Upper lobe of right lung (tissue), 1 donor: ENCODE data around the gene EVL. TPM values are rescaled to one million over a fixed set of nuclear protein-coding genes. Genes with fewer than 3 reads are reported as not detected.

ENCODE experiments used
- ATAC-seq: fragments of 200-7000 bp; cut with Tn5 transposase; one replicate; pipeline ENCODE4 v1.9.1; 2020; ENCODE audit warnings: mild to moderate bottlenecking, moderate library complexity
- DNase-seq: peaks from one replicate; pipeline ENCODE4 v3.0.0-alpha.2; 2020
- H3K27ac ChIP-seq: fragments of 200-600 bp; one replicate; pipeline ENCODE4 v1.8.0; 2022
- H3K27me3 ChIP-seq: fragments of 200-600 bp; one replicate; pipeline ENCODE4 v1.8.0; 2022; ENCODE audit warnings: mild to moderate bottlenecking
- H3K36me3 ChIP-seq: fragments of 200-600 bp; one replicate; pipeline ENCODE4 v1.8.0; 2022
- H3K4me1 ChIP-seq: fragments of 200-600 bp; one replicate; pipeline ENCODE4 v1.8.0; 2022
- H3K4me3 ChIP-seq: fragments of 200-600 bp; one replicate; pipeline ENCODE4 v1.8.0; 2022; ENCODE audit warnings: mild to moderate bottlenecking
- H3K9me3 ChIP-seq: fragments of 200-600 bp; one replicate; pipeline ENCODE4 v1.8.0; 2022
- CTCF ChIP-seq: fragments of 200-600 bp; IDR thresholded peaks from one replicate; pipeline ENCODE4 v1.8.0; 2022; ENCODE audit warnings: antibody characterized with exemption
- intact Hi-C: fragments of 100-400 bp; cut with DNase I; formaldehyde crosslinking; loops from one replicate; pipeline ENCODE4 v1.11.0; 2022
- total RNA-seq: library from RNA; stranded (reverse); fragmentation: NEBNext Ultra II Directional; extraction: Animal tissue kit (Norgen Biotek cat#: 25700); gene quantifications from one replicate; pipeline ENCODE4 v1.2.1, GENCODE V29; 2021
- donor health status: DM: no; HTN: yes; CAD: no; lungs with severe emphysema.

EVL gene
- total RNA-seq, 1 donor from 2014 or later: 206 TPM

GRCh38 chr14:100138082-100138787, 73.0 kb downstream of the EVL start:
- DNase-seq: no peak
- intact Hi-C loops: no loop called here
- Histone ChIP-seq H3K4me1 (peaks cover 27% of the 10 kb centered on the region), H3K27me3 (no peaks in the 10 kb centered on the region), H3K9me3 (no peaks in the 10 kb centered on the region), H3K36me3 (peaks cover 39% of the 10 kb centered on the region), H3K4me3 (no peak overlapping the region), H3K27ac (no peak overlapping the region)
- peak; percentile 5 for ATAC-seq
- no peak for TF ChIP-seq CTCF

- Histone ChIP-seq H3K9me3 (no peaks in the 10 kb centered on the region), H3K36me3 (peaks cover 39% of the 10 kb centered on the region), H3K27ac (no peak overlapping the region), H3K27me3 (no peaks in the 10 kb centered on the region), H3K4me1 (peaks cover 29% of the 10 kb centered on the region), H3K4me3 (no peak overlapping the region)
- ATAC-seq (no peak), DNase-seq (no peak)
- TF ChIP-seq CTCF: no peak
- intact Hi-C loops: no loop called here
Measured at GRCh38 chr14:100138955-100139354, 73.7 kb downstream of the EVL start.

GRCh38 chr14:100140452-100141078, 75.3 kb downstream of the EVL start:
- Histone ChIP-seq H3K4me3 (no peak overlapping the region), H3K27ac (peak overlapping the region; percentile 79), H3K36me3 (peaks cover 27% of the 10 kb centered on the region), H3K27me3 (no peaks in the 10 kb centered on the region), H3K4me1 (peaks cover 41% of the 10 kb centered on the region), H3K9me3 (no peaks in the 10 kb centered on the region)
- intact Hi-C loops: no loop called here
- peak; percentile 49 for ATAC-seq
- DNase-seq: peak; percentile 76
- TF ChIP-seq CTCF: peak; percentile 52

GRCh38 chr14:100141098-100141497, 75.9 kb downstream of the EVL start:
- Histone ChIP-seq H3K4me3 (no peak overlapping the region), H3K9me3 (no peaks in the 10 kb centered on the region), H3K36me3 (peaks cover 27% of the 10 kb centered on the region), H3K4me1 (peaks cover 42% of the 10 kb centered on the region), H3K27ac (peak overlapping the region; percentile 79), H3K27me3 (no peaks in the 10 kb centered on the region)
- DNase-seq (no peak), ATAC-seq (no peak)
- no peak for TF ChIP-seq CTCF
- intact Hi-C loops: no loop called here

GRCh38 chr14:100142073-100143040, 77.1 kb downstream of the EVL start:
- peak; percentile 76 for DNase-seq
- H3K4me3 ChIP-seq: no peak overlapping the region
- ATAC-seq: peak; percentile 19
- H3K27me3 ChIP-seq: no peaks in the 10 kb centered on the region
- peak overlapping the region; percentile 79 for H3K27ac ChIP-seq
- H3K9me3 ChIP-seq: no peaks in the 10 kb centered on the region
- peaks cover 22% of the 10 kb centered on the region for H3K36me3 ChIP-seq
- peaks cover 49% of the 10 kb centered on the region for H3K4me1 ChIP-seq
- no peak for TF ChIP-seq CTCF
- intact Hi-C loops: no loop called here
